Measurements from ENCODE around the gene ZNF611.
A peak's percentile ranks its signal among the peaks of the same experiment; 100 is the strongest.
"Not testable (repeated sequence)": the region's sequence is repeated elsewhere in the genome, so short reads cannot be mapped to it uniquely, and the experiment has no call there.

Gene ZNF611

DNA sequence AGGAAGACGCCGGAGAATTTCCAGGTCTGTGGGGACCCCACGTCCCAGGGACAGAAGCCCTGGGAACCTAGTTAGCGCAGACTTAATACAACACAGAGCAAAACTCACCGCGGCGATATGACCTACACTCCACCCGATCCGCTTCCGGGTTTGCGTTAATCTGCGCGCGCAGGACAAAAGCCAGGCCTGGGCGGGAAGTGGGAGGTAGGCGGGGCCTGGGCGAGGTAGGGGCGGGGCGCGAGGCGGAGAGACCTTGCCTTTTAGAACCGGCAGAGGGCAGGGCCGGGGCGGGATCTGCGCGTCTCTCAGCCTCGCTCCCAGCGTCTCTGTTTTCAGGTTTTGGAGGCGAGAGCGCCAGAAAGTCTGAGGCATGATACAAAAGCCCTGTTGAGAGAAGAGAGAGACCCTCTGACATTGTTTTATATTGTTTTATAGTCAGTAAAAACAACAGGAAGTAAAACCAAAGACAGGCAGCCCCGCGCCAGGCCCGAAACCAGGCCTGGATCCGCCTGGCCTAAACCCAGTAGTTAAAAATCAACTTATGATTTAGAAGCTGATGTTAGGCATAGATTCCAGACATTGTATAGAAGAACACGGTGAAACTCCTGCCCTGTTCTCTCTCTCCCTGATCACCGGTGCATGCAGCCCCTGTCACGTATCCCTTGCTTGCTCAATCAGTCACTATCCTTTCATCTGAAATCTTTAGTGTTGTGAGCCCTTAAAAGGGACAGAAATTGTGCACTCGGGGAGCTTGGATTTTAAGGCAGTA is at the start of gene ZNF611:
Gene ZNF611 (minus strand): TSS at position 152 of the 769 bp plus-strand sequence. CDS start 19,150 bp downstream, outside the sequence.
- DNase-seq (ENCODE audit: low spot score), result peak; percentile 92

DNA sequence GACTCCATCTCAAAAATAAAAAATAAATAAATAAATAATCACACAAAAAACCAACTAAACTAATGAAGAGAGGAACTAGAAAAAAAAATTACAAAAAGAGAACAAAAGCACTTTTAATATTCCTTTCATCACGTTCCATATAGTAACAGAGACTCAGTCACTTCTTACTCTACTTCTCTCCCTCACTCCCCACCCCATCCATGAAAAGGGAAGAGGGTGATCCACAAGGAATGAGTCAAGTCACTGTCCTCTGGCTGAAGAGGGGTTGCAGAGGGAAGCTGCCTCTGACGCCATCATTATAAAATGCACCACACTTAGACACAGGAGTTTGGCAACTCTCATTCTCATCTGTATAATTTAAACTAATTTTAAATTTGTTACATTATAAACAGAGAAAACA is 48.0 kb upstream of the ZNF611 start:
- DNase-seq (ENCODE audit: low spot score), result not testable (repeated sequence)

DNA sequence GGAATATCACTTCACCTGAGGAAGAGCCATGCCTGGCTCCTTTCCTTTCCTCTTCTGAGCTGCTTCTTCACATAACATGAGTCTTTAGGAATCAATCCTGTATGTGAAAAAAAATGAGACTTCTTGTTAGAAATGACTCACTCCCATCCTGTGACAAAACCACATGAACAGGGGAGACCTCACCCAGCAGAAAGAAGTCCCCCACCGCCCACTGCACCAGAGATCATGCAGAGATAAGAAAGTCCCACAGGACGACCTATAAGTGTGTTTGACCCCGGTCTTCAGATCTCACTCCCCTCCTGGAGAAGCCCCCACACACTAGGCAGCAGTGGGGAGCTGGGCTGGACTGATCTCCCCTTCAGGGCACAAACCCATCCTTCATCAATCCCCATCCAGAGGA is 44.0 kb upstream of the ZNF611 start:
- DNase-seq (ENCODE audit: low spot score), result no peak

DNA sequence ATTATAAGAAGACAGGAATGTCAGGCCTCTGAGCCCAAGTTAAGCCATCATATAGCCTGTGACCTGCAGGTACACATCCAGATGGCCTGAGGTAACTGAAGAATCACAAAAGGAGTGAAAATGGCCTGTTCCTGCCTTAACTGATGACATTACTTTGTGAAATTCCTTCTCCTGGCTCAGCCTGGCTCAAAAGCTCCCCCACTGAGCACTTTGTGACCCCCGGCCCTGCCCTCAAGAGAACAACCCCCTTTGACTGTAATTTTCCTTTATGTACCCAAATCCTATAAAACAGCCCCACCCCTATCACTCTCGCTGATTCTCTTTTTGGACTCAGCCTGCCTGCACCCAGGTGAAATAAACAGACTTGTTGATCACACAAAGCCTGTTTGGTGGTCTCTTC is 21.6 kb upstream of the ZNF611 start:
- not testable (repeated sequence) for DNase-seq (ENCODE audit: low spot score)

DNA sequence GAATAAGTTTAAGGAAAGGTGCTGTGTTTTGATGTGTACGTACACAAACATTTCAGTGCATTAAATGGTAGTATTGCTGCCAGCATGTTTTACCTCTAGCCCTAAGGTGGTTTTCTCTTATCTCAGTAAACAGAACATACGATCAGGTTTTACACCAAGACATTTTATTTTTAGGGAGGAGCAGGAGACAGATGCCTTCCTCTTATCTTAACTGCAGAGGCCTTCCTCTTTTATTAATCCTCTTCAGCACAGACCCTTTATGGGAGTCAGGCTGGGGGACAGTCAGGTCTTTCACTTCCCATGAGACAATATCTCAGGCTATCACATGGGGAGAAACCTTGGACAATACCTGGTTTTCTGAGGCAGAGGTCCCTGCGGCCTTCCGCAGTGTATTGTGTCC is 14.9 kb upstream of the ZNF611 start:
- DNase-seq (ENCODE audit: low spot score), result no peak

DNA sequence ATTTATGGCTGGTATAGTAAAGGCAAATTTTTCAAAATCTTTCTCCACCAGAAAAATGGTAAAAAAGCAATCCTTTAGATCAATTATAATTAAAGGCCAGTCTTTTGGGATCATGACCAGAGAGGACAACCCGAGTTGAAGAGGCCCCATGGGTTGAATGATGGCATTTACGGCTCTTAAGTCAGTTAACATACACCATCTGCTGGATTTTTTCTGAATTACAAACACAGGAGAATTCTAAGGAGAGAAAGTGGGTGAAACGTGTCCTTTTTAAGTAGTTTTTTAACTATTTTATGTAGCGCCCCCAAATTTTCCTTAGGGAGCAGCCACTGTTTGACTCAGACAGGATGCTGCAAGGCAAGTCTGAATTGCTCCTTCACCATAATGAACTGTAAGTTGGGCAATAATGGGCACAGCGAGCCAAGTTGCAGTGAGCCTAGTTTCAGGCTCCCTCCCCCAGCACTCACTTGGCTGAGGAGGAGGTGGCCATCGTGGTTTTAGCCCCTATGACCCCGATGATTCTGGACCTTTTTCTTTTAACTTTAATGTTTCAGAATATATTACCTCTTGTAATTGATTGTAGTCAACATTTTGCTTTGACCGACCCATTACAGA is 13.6 kb upstream of the ZNF611 start:
- no peak for DNase-seq (ENCODE audit: low spot score)

DNA sequence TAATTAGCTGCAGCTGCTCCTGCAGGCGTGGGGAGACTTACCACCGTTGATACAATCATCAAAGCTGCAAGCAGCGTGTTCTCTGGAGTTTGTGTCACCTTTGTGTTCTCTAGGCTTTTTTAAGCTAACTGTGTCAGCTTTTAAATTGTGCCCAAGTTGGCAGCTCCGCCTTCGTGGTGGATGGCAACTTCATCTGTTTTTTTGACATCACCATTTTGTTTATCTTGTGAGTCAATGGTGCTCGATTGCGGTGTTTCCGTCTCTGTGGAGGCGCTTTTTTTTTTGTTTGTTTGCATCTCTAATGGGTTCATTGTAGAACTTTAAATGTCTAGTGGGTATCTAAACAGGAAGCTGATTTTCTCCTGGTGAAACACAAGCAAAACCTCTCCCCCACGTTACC is 11.1 kb upstream of the ZNF611 start:
- not testable (repeated sequence) for DNase-seq (ENCODE audit: low spot score)

DNA sequence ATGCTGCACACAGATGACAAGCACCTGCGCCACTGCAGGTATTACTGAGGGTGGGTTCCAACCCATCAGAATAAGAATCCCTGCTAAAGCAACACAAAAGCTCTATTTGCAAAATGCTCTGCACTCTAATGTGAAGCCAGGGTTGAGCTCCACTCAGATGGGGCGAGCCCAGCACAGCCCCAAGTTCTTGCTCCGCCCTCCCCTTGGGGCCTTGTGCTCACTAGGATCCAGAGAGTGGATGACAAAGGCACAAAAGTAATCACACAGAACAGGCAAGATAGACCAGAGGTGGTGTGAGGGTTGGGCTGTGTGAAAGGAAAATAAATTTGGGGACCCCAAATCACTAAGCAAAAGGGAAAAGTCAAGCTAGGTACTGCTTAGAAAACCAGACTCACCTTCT is 8.2 kb upstream of the ZNF611 start:
- DNase-seq (ENCODE audit: low spot score), result no peak

DNA sequence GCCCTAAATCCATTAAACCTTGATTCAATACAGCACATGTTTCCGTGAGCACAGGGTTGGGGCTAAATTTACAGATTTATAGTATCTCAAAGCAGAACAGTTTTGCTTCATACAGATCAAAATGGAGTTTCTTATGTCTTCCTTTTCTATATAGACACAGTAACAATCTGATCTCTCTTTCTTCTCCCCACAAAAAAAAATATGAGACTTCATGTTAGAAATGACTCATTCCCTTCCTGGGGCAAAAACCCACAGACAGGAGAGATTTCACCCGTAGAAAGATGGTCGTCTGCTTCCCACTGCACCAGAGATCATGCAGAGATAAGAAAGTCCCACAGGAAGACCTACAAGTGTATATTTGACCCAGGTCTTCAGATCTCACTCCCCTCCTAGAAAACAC is 7.7 kb upstream of the ZNF611 start:
- DNase-seq (ENCODE audit: low spot score), result no peak

DNA sequence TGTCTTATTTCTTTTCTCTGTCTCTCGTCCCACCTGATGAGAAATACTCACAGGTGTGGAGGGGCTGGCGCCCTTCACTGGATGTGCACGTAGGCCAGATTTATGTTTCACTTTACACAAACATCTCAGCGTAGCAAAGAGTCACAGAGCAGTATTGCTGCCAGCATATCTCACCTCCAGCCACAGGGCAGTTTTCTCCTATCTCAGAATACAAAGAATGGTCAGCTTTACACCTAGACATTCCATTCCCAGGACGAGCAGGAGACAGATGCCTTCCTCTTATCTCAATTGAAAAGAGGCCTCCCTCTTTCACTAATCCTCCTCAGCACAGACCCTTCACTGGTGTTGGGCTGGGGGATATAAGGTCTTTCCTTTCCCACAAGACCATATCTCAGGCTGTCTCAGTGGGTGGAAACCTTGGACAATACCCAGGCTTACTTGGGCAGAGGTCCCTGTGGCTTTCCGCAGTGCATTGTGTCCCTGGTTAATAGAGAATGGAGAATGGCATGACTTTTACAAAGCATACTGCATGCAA is 7.2 kb upstream of the ZNF611 start:
- no peak for DNase-seq (ENCODE audit: low spot score)

DNA sequence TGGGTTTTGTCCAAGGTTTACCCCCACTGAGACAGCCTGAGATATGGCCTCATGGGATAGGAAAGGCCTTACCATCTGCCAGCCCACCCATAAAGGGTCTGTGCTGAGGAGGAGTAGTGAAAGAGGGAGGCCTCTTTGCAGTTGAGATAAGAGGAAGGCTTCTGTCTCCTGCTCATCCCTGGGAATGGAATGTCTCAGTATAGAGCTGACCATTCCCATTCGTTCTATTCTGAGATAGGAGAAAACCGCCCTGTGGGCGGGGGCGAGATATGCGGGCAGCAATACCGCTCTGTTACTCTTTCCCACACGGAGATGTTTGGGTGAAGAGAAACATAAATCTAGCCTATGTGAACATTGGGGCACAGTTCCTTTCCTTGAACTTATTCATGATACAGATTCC is 6.5 kb upstream of the ZNF611 start:
- DNase-seq (ENCODE audit: low spot score), result not testable (repeated sequence)

DNA sequence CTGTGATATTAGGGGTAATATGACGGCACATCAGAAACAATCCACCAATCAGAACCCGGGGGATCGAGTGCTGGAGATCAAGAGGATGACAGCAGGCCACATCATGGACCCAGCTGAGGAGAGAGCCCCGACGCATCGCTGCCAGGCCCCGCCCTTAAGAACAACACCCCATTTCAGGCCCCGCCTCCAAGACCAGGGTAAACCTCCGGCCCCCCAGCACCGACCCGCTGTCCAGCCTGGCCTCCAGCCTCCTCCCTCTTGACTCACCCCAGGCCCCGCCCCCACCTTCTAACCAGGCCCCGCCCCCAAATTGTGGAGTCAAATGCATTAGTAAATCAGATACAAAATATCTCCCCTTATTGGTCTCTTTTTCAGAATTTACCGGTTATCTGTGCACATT is 4.7 kb upstream of the ZNF611 start:
- no peak for DNase-seq (ENCODE audit: low spot score)

DNA sequence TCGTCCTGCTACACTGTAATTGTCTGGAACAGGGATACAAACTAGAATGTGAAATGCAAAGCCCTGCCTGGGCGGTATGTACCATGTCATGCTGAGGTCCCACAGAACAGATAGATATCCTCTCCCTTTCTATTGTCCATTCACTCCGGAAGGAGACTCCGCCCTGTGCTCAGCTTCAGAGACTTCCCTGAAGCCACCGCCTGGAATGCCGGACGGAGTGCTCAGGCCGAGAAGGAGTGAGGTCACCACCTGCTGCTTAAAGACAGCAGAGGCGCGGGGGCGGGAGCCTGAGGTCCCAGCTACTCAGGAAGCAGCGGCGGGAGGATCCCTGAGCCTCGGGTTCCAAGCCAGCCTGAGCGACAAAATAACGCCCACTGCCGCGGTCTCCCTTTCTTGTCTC is 890 bp upstream of the ZNF611 start:
- DNase-seq (ENCODE audit: low spot score), result no peak

DNA sequence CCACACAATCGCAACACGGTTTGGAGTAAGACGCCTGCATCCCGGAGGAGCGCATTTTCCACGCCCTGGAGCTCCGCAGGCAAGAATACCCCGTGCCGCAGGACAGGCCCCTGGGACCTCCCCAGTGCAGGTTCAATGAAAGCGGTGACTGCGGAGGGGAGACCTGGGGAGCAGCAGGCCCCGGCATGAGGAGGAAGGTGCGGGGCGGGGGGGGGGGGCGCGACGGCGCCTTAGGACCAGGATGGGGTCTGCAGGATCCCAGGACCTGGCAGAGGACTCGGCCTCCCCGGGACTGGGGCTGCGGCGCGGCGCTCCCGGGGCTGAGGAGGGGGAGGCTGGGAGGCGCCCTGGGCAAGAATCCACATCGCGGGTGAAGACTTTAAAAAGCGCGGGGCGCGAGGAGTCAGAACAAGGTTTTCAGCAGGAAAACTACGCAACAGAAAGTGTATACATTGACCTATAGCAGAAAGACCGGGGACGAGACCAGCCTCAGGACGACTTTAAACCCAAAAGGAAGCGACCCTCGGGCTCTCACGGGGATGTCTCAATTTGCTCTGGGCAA is 432 bp downstream of the ZNF611 start:
- no peak for DNase-seq (ENCODE audit: low spot score)

DNA sequence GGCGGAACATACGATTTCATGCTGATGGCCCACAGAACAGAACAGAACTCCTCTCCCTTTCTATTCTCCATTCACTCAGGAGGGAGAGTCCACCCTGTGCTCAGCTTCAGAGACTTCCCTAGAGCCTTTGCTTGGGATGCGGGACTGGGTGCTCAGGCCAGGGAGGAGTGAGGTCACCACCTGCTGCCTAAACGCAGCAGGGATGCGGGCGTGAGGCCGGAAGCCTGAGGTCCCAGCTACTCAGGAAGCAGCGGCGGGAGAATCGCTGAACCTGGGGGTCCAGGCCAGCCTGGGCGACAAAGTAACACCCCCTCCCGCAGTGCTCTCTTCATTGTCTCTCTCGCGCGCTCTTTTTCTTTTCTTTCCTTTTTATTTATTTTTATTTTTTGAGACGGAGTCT is 8.8 kb downstream of the ZNF611 start:
- DNase-seq (ENCODE audit: low spot score), result not testable (repeated sequence)

DNA sequence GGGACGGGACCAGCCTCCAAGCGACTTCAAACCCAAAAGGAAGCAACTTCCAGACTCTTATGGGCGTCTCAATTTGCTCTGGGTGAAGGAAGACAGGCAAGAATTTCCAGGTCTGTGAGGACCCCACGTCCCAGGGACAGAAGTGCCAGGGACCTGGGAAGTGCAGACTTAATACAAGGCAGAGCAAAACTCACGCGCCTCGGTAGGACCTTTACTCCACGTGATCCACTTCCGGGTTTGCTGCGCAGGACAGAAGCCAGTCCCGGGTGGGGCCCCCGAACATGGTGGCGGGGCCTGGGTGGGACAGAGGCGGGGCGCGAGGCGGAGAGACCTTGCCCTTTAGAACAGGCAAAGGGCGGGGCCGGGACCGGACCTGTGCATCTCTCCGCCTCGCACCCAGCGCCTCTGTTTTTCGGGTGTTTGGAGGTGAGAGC is 9.3 kb downstream of the ZNF611 start:
- no peak for DNase-seq (ENCODE audit: low spot score)

DNA sequence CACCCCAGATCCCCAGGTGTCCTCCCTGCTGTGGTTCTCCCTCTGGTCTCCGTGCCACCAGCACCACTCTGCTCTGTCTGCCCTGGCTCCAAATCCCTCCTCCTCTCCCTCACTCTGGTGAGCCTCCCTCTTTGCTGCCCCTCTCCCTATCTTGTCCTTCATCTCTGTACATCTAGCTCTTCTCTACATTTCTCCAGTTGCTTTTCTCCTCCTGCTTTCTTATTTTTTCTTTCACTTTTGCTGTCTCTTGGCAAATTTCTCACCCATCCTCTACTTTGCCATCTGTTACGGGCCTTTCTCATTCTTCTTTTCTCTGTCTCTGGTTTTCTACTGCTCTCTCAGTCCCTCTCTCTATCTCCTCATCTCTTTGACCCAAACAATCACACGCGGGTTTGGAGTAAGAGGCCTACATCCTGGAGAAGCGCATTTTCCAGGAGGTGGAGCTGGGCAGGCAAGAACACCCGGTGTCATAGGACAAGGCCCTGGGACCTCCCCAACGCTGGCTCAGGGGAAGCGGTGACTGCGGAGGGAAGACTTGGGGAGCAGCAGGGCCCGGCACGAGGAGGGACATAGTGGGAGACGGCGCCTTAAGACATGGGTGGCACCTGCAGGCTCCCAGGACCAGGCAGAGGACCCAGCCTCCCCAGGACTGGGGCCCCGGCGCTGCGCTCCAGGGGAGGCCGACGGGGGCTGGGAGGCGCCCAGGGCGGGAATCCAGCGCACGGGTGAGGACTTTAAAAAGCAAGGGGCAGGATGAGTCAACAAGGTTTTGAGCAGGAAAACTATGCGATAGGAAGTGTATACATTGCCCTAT is 9.9 kb downstream of the ZNF611 start:
- DNase-seq (ENCODE audit: low spot score), result no peak

DNA sequence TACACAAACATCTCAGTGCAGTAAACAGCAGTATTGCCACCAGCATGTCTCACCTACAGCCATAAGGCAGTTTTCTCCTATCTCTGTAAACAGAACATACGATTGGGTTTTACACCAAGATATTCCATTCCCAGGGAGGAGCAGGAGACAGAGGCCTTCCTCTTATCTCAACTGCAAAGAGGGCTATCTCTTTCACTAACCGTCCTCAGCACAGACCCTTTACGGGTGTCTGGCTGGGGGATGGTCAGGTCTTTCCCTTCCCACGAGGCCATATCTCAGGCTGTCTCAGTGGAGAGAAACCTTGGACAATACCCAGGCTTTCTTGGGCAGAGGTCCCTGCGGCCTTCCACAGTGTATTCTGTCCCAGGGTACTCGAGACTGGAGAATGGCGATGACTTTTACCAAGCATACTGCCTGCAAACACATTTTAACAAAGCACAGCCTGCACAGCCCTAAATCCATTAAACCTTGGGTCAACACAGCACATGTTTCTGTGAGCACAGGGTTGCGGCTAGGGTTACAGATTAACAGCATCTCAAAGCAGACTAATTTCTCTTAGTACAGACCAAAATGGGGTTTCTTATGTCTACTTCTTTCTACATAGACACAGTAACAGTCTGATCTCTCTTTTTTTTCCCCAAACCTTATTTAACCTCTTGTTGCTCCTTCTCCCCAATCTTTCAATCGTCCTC is 10.8 kb downstream of the ZNF611 start:
- not testable (repeated sequence) for DNase-seq (ENCODE audit: low spot score)

DNA sequence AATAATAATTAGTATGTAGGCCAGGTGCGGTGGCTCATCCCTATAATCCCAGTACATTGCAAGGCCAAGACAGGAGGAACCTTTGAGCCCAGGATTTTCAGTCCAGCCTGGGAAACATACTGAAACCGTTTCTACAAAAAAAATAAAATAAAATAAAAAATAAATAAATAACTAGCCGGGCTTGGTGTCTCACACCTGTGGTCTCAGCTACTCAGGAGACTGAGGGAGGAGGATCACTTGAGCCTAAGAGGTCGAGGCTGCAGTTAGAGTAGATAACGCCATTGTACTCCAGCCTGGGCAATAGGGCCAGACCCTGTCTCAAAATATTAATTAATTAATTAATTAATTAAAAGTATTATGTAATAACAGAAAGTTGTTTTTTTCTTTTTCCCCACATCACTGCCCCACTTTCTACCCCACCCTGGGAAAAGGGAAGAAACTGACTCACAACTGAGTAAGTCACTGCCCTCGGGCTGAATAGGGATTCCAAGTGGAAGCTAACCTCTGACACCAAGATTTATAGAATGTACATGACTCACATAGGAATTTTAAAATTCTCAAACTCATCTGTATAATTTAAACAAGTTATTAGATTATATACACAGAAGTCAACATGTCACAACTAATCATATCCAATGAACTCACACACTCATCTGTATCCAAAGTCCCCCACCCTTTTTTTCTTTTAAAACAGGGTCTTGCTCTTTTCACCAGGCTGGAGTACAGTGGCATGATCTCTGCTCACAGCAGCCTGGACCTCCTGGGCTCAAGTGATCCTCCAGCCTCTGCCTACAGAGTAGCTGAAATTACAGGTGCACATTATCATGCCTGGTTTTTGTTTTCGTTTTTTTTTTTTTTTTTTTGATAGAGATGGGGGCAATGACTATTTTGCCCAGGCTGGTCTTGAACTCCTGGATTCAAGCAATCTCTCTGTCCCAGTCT is 12.5 kb downstream of the ZNF611 start:
- no peak for DNase-seq (ENCODE audit: low spot score)

DNA sequence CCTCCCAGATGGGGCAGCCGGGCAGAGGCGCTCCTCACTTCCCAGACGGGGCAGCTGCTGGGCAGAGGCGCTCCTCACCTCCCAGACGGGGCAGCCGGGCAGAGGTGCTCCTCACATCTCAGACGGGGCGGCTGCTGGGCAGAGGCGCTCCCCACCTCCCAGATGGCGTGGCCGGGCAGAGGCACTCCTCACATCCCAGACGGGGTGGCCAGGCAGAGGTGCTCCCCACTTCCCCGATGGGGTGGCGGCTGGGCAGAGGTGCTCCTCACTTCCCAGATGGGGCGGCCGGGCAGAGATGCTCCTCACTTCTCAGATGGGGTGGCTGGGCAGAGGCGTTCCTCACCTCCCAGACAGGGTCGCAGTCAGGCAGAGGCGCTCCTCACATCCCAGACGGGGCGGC is 14.3 kb downstream of the ZNF611 start:
- not testable (repeated sequence) for DNase-seq (ENCODE audit: low spot score)

DNA sequence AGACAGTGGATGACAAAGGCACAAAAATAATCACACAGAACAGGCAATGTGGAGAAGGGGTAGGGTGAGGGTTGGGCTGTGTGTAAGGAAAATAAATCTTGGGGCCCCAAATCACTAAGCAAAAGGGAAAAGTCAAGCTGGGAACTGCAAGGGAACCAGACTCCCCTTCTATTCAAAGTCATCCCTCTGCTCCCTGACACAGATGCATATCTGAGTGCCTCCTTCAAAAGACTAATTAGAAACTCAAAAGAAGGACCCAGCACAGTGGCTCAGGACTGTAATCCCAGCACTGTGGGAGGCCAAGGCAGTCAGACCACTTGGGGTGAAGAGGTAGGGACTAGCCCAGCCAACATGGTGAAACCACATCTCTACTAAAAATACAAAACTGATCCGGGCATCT is 18.3 kb downstream of the ZNF611 start:
- no peak for DNase-seq (ENCODE audit: low spot score)
